ENCODE measurements around the gene ZNF697.
A peak's percentile ranks its signal among the peaks of the same experiment; 100 is the strongest.
"Not testable (repeated sequence)": the region's sequence is repeated elsewhere in the genome, so short reads cannot be mapped to it uniquely, and the experiment has no call there.

ZNF697 gene

GRCh38 chr1:119590393-119590792 is 57.7 kb downstream of the ZNF697 start:
- no peak for TF ChIP-seq CTCF (conservative IDR thresholded peaks at IDR 0.05; ENCODE audit: control insufficient read depth, insufficient read depth, low read depth, low read length)
- no peak for DNase-seq (ENCODE audit: low read depth)
- H3K4me3 ChIP-seq (ENCODE audit: control insufficient read depth, low read depth, low read length) = no peak overlapping the region

DNA sequence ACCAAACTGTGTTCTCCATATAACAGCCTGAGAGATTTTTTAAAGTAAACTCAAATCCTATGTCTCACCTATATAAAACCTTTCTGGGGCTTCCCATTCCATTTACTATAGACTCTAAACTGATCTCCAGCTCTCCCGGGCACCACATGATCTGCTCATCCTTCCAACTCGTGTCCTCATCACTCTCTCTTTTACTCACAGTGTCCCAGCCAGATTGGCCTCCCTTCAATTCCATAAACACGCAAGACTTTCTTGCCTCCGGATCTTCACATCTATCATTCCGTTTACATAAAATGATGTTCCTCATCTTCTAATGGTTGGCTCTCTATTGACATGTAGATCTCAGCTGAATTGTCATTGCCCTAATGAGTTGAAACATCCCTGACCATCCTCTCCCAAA is 59.4 kb downstream of the ZNF697 start:
- no peak overlapping the region for H3K4me3 ChIP-seq (ENCODE audit: control insufficient read depth, low read depth, low read length)
- TF ChIP-seq CTCF (conservative IDR thresholded peaks at IDR 0.05; ENCODE audit: control insufficient read depth, insufficient read depth, low read depth, low read length) = no peak
- DNase-seq (ENCODE audit: low read depth) = no peak

DNA sequence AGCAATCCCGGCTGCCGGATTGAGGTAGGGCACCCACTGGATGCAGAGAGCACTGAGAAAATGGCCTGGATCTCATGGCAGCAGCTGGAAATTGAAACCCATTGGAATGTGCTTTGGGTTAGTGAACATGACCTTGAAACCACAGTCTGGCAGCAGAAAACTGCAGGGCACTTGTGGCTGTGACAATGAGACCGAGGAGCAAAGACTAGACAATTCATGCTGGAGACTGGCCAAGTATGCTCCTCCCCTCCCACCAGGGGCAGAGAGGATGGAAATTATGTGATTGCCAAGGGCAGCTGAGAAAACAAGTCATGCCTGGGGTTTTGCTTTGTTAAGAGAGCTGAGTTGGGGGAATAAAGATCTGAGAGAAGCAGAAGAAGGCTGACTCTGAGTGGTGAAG is 60.7 kb downstream of the ZNF697 start:
- no peak for DNase-seq (ENCODE audit: low read depth)
- TF ChIP-seq CTCF (conservative IDR thresholded peaks at IDR 0.05; ENCODE audit: control insufficient read depth, insufficient read depth, low read depth, low read length) = no peak

DNA sequence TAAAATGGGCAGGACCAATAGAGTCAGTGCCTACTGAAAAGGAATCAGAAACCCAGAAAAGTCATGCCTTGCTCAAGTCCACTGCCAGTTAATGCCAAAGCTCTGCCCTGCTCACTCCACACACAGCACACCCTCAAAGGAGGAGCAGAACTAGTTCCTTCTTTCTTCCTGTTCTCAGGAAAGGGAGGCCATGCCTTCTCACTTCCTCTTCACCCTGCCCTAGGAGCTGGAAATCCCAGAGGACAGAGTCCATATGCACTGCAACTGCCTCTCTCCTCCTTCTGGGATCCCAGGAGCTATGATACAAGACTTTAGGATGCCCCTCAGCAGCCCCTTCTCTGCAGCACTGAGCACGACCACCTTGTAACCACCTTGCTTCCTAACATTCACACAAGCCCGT is 62.3 kb downstream of the ZNF697 start:
- not testable (repeated sequence) for DNase-seq (ENCODE audit: low read depth); H3K4me3 ChIP-seq (ENCODE audit: control insufficient read depth, low read depth, low read length)

More for the DNA sequence above, 60.7 kb downstream of the ZNF697 start:
- no peak overlapping the region for H3K4me3 ChIP-seq (ENCODE audit: control insufficient read depth, low read depth, low read length)

DNA sequence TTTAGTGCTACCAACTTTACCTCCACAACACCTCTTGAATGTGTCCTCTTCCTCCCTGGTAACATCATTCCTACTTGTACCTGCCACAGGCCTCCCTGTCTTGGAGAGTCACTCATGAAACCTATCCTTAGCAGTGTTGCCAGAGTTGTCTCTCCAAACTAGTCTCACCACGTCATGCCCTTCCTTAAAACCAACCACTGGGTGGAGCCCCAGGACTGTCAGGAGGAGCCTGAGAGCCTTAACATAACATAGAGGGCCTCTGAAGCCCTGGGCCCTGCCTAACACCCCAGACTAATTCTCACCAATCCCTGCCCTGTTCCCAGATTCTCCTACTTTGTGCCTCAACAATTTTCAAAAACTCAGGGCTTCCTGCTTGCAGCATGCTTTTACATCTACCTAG is 65.3 kb downstream of the ZNF697 start:
- peak; percentile 66 for TF ChIP-seq CTCF (conservative IDR thresholded peaks at IDR 0.05; ENCODE audit: control insufficient read depth, insufficient read depth, low read depth, low read length)
- no peak overlapping the region for H3K4me3 ChIP-seq (ENCODE audit: control insufficient read depth, low read depth, low read length)
- peak; percentile 66 for DNase-seq (ENCODE audit: low read depth)

DNA sequence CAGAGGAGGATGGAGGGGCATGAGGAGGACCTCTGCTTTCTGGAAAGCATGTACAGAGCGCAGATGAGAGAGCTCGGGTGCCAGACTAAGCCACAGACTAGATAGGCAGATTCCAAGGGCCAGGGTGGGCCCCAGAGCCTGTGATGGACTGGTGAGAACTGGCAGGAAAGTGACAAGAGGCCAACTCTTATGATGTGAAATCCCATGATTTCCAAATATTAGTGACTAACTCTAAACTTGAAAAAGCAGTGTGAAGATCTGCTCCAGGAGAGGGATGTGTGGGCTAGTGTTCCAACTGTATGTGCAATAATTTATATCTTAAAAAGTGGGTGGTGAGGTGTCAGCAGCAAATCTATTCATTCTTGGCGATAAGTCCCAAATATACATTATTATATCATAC is 67.0 kb downstream of the ZNF697 start:
- H3K4me3 ChIP-seq (ENCODE audit: control insufficient read depth, low read depth, low read length) = not testable (repeated sequence)

DNA sequence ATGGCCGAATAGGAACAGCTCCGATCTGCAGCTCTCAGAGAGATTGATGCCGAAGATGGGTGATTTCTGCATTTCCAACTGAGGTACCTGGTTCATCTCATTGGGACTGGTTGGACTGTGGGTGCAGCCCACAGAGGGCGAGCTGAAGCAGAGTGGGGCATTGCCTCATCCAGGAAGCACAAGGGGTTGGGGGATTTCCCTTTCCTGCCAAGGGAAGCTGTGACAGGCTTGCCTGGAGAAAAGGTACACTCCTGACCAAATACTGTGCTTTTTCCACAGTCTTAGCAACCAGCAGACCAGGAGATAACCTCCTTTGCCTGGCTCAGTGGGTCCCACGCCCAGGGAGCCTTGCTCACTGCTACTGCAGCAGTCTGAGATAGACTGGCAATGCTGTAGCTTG is 74.2 kb downstream of the ZNF697 start:
- TF ChIP-seq CTCF (conservative IDR thresholded peaks at IDR 0.05; ENCODE audit: control insufficient read depth, insufficient read depth, low read depth, low read length) = no peak
- H3K4me3 ChIP-seq (ENCODE audit: control insufficient read depth, low read depth, low read length) = no peak overlapping the region
- no peak for DNase-seq (ENCODE audit: low read depth)

More for the DNA sequence above, 67.0 kb downstream of the ZNF697 start:
- DNase-seq (ENCODE audit: low read depth) = not testable (repeated sequence)

DNA sequence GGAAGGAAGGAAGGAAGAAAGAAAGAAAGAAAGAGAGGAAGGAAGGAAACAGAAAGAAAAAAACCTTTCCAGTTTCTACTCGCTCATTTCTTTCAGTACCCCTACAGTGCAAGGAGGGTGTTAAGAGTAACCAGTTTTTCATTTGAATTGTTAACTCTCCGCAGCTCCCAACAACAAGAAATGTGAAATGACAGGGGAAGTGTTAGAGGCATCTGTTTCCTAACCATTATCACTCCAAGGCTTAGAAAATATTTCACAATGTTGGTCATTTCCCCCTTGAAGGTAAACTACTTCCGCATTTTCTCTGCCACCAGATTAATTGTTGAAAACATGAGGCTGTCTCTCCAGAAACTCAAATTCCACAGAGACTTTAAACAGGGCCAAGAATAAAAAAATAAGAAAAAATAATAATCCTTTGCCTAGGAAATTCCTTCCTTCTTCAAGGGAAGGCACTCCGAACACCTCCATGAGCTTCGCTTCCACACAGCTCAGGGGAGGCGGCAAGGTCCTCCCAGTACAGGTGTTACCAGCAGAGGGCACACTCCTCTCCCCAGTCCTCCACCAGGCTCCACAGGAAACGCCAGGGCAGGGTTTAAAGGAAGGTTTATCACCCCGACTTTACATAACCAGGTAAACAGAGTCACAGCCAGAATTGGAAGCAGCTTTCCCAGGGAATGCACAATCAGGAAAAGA is 78.0 kb downstream of the ZNF697 start:
- not testable (repeated sequence) for DNase-seq (ENCODE audit: low read depth); H3K4me3 ChIP-seq (ENCODE audit: control insufficient read depth, low read depth, low read length)
